ENCODE data around the gene TAF1B.
"Not testable (repeated sequence)": the region's sequence is repeated elsewhere in the genome, so short reads cannot be mapped to it uniquely, and the experiment has no call there.

The TAF1B gene

GRCh38 chr2:9824956-9825720 lies 18.1 kb upstream of the TAF1B start:
- DNase-seq (ENCODE audit: low read depth, low spot score), result no peak
- H3K27me3 ChIP-seq (ENCODE audit: insufficient read depth, insufficient read length), result no peaks in the 10 kb centered on the region
- H3K4me3 ChIP-seq (ENCODE audit: insufficient read length, low read depth), result no peak overlapping the region
- H3K9ac ChIP-seq (ENCODE audit: insufficient read length, low read depth), result no peak overlapping the region
- TF ChIP-seq YY1 (IDR thresholded peaks at IDR 0.05; ENCODE audit: insufficient read depth, insufficient read length), result no peak
- no peak for TF ChIP-seq ZNF274 (IDR thresholded peaks at IDR 0.05; ENCODE audit: low read depth, low read length)
- TF ChIP-seq SUZ12 (IDR thresholded peaks at IDR 0.05; ENCODE audit: extremely low read depth, insufficient read depth, insufficient read length), result no peak
- H3K36me3 ChIP-seq (ENCODE audit: insufficient read depth, insufficient read length, low read length), result no peaks in the 10 kb centered on the region
- peaks cover 4% of the 10 kb centered on the region for H3K4me1 ChIP-seq (ENCODE audit: insufficient read depth, insufficient read length)
- H3K9me3 ChIP-seq (ENCODE audit: insufficient read depth, low read length), result no peaks in the 10 kb centered on the region

DNA sequence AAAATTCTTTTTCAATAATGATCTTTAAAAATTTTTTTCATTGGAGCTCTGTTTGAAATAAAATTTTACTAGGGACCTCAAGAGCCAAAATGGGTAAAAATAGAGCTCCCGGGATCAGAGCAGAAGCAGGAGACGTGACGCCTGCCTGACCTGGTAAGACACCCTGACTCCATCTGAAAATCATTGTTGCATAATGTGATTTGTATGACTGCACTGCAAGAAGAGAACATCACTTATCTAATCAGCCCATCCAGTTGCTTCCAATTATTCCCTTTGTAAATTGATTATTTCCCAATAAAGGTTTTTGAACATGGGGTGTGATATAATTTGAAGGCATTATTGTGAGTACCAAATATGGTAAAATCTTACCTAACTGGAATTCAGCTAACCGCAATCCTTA lies 17.1 kb upstream of the TAF1B start:
- H3K4me1 ChIP-seq (ENCODE audit: insufficient read depth, insufficient read length), result no peaks in the 10 kb centered on the region
- no peak for DNase-seq (ENCODE audit: low read depth, low spot score)
- TF ChIP-seq ZNF274 (IDR thresholded peaks at IDR 0.05; ENCODE audit: low read depth, low read length) (no peak), YY1 (IDR thresholded peaks at IDR 0.05; ENCODE audit: insufficient read depth, insufficient read length) (no peak), SUZ12 (IDR thresholded peaks at IDR 0.05; ENCODE audit: extremely low read depth, insufficient read depth, insufficient read length) (no peak)
- no peaks in the 10 kb centered on the region for H3K36me3 ChIP-seq (ENCODE audit: insufficient read depth, insufficient read length, low read length)
- H3K9ac ChIP-seq (ENCODE audit: insufficient read length, low read depth), result no peak overlapping the region
- H3K9me3 ChIP-seq (ENCODE audit: insufficient read depth, low read length), result no peaks in the 10 kb centered on the region
- H3K4me3 ChIP-seq (ENCODE audit: insufficient read length, low read depth), result no peak overlapping the region
- H3K27me3 ChIP-seq (ENCODE audit: insufficient read depth, insufficient read length), result no peaks in the 10 kb centered on the region

DNA sequence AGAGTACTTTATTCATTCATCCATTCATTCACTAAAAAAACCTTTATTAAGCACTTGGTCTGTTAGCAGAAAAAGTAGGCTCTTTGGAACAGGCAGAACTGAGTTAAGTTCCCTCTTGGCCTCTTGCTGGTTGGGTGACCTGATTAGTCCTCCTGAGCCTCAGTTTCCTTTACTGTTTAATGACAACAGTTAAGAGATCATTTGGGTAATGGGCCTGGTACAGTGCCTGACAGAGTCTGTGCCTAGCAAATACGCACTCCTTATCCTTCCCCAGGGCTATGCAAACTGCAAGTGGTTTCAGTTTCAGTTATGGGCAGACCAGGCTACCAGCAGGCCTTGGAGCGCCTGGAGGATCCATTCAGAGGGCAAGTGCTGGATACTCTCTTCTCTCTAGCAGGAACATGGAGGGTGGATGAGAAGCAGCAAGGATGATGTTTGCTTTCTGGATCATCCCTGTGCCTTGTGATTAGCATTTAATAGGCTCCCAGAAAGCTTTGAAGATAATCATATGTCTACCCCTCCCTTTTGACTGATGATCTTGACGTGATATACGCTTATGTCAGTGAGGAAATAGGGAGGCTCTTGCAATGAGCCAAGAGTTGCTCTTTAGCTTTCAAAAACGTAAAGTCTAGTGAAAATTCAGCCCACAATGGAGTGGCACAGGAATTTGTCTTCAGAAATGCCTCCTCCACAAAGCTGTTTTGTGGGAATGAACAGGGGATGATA lies 12.4 kb upstream of the TAF1B start:
- H3K4me1 ChIP-seq (ENCODE audit: insufficient read depth, insufficient read length), result peaks cover 4% of the 10 kb centered on the region
- no peaks in the 10 kb centered on the region for H3K27me3 ChIP-seq (ENCODE audit: insufficient read depth, insufficient read length)
- H3K36me3 ChIP-seq (ENCODE audit: insufficient read depth, insufficient read length, low read length), result no peaks in the 10 kb centered on the region
- no peak overlapping the region for H3K4me3 ChIP-seq (ENCODE audit: insufficient read length, low read depth)
- no peak overlapping the region for H3K9ac ChIP-seq (ENCODE audit: insufficient read length, low read depth)
- no peak for DNase-seq (ENCODE audit: low read depth, low spot score)
- TF ChIP-seq YY1 (IDR thresholded peaks at IDR 0.05; ENCODE audit: insufficient read depth, insufficient read length) (no peak), SUZ12 (IDR thresholded peaks at IDR 0.05; ENCODE audit: extremely low read depth, insufficient read depth, insufficient read length) (no peak), ZNF274 (IDR thresholded peaks at IDR 0.05; ENCODE audit: low read depth, low read length) (no peak)
- H3K9me3 ChIP-seq (ENCODE audit: insufficient read depth, low read length), result no peaks in the 10 kb centered on the region

- DNase-seq (ENCODE audit: low read depth, low spot score), result no peak
- Histone ChIP-seq H3K36me3 (ENCODE audit: insufficient read depth, insufficient read length, low read length) (no peaks in the 10 kb centered on the region), H3K27me3 (ENCODE audit: insufficient read depth, insufficient read length) (no peaks in the 10 kb centered on the region)
Observed at GRCh38 chr2:9831670-9832069, 11.6 kb upstream of the TAF1B start.

DNA sequence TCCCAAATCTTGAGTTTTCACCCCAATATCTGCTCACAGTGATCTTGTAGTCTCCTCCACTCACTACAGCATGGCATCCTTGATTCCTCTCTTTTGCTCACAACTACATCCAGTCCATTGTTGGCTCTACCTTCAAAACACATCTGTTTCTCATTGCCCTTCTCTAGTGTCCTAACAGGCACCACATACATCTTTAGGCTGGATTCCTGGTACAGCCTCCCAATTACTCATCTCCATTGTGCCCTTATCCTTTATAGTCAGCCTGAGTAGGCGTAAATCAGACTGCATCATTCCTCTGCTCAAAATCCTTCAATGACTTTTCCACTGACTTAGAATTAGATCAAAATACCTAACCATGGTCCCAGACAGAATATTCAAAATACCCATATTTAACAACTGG lies 10.7 kb upstream of the TAF1B start:
- Histone ChIP-seq H3K36me3 (ENCODE audit: insufficient read depth, insufficient read length, low read length) (no peaks in the 10 kb centered on the region), H3K4me3 (ENCODE audit: insufficient read length, low read depth) (no peak overlapping the region), H3K9ac (ENCODE audit: insufficient read length, low read depth) (no peak overlapping the region), H3K9me3 (ENCODE audit: insufficient read depth, low read length) (no peaks in the 10 kb centered on the region), H3K27me3 (ENCODE audit: insufficient read depth, insufficient read length) (no peaks in the 10 kb centered on the region), H3K4me1 (ENCODE audit: insufficient read depth, insufficient read length) (peaks cover 4% of the 10 kb centered on the region)
- TF ChIP-seq YY1 (IDR thresholded peaks at IDR 0.05; ENCODE audit: insufficient read depth, insufficient read length) (no peak), SUZ12 (IDR thresholded peaks at IDR 0.05; ENCODE audit: extremely low read depth, insufficient read depth, insufficient read length) (no peak), ZNF274 (IDR thresholded peaks at IDR 0.05; ENCODE audit: low read depth, low read length) (no peak)
- DNase-seq (ENCODE audit: low read depth, low spot score), result no peak

More at GRCh38 chr2:9831670-9832069, 11.6 kb upstream of the TAF1B start:
- H3K4me3 ChIP-seq (ENCODE audit: insufficient read length, low read depth), result no peak overlapping the region
- TF ChIP-seq YY1 (IDR thresholded peaks at IDR 0.05; ENCODE audit: insufficient read depth, insufficient read length) (no peak), SUZ12 (IDR thresholded peaks at IDR 0.05; ENCODE audit: extremely low read depth, insufficient read depth, insufficient read length) (no peak), ZNF274 (IDR thresholded peaks at IDR 0.05; ENCODE audit: low read depth, low read length) (no peak)
- peaks cover 4% of the 10 kb centered on the region for H3K4me1 ChIP-seq (ENCODE audit: insufficient read depth, insufficient read length)
- H3K9ac ChIP-seq (ENCODE audit: insufficient read length, low read depth), result no peak overlapping the region
- no peaks in the 10 kb centered on the region for H3K9me3 ChIP-seq (ENCODE audit: insufficient read depth, low read length)

- H3K27me3 ChIP-seq (ENCODE audit: insufficient read depth, insufficient read length); DNase-seq (ENCODE audit: low read depth, low spot score); H3K36me3 ChIP-seq (ENCODE audit: insufficient read depth, insufficient read length, low read length); H3K4me3 ChIP-seq (ENCODE audit: insufficient read length, low read depth); H3K4me1 ChIP-seq (ENCODE audit: insufficient read depth, insufficient read length); H3K9ac ChIP-seq (ENCODE audit: insufficient read length, low read depth); H3K9me3 ChIP-seq (ENCODE audit: insufficient read depth, low read length): not testable (repeated sequence)
Observed at GRCh38 chr2:9835068-9835467, 8.2 kb upstream of the TAF1B start.

GRCh38 chr2:9836074-9836473 lies 7.2 kb upstream of the TAF1B start:
- Histone ChIP-seq H3K4me1 (ENCODE audit: insufficient read depth, insufficient read length) (peaks cover 4% of the 10 kb centered on the region), H3K36me3 (ENCODE audit: insufficient read depth, insufficient read length, low read length) (no peaks in the 10 kb centered on the region), H3K9me3 (ENCODE audit: insufficient read depth, low read length) (no peaks in the 10 kb centered on the region), H3K27me3 (ENCODE audit: insufficient read depth, insufficient read length) (no peaks in the 10 kb centered on the region), H3K4me3 (ENCODE audit: insufficient read length, low read depth) (no peak overlapping the region), H3K9ac (ENCODE audit: insufficient read length, low read depth) (no peak overlapping the region)
- DNase-seq (ENCODE audit: low read depth, low spot score), result no peak
- TF ChIP-seq SUZ12 (IDR thresholded peaks at IDR 0.05; ENCODE audit: extremely low read depth, insufficient read depth, insufficient read length) (no peak), YY1 (IDR thresholded peaks at IDR 0.05; ENCODE audit: insufficient read depth, insufficient read length) (no peak), ZNF274 (IDR thresholded peaks at IDR 0.05; ENCODE audit: low read depth, low read length) (no peak)
